Epithelial cell of prostate (primary cell): ENCODE results near the gene EEF1A2.

ENCODE experiments used
- DNase-seq: peaks from one replicate; pipeline ENCODE4 v3.0.0-alpha.2; 2011; ENCODE audit warnings: low read depth, low spot score
- H3K27ac ChIP-seq: fragments of 450-650 bp; 2 replicates; pipeline ENCODE4 v1.5.1; 2017; ENCODE audit warnings: mild to moderate bottlenecking

EEF1A2 gene

GRCh38 chr20:63440366-63440955, 58.4 kb downstream of the EEF1A2 start:
- H3K27ac ChIP-seq: no peak overlapping the region
- DNase-seq: no peak

- no peak overlapping the region for H3K27ac ChIP-seq
- DNase-seq: no peak
Observed at GRCh38 chr20:63439866-63440265, 59.0 kb downstream of the EEF1A2 start.

- no peak for DNase-seq
- H3K27ac ChIP-seq: no peak overlapping the region
Observed at GRCh38 chr20:63438121-63438520, 60.8 kb downstream of the EEF1A2 start.
